Upper lobe of left lung (tissue), 6 donors: ENCODE data around the gene NUTF2. TPM values are rescaled to one million over a fixed set of nuclear protein-coding genes. Genes with fewer than 3 reads are reported as not detected.

Source experiments
- ATAC-seq, 2 donors: fragments of 200-7000 bp; cut with Tn5 transposase; one replicate each; pipeline ENCODE4 v1.9.1; 2022; ENCODE audit warnings: mild to moderate bottlenecking in 2 of 2, moderate library complexity in 2 of 2; ENCODE audit not compliant: low FRiP score in 2 of 2
- DNase-seq, 2 donors: peaks; one replicate each; pipeline ENCODE4 v3.0.0-alpha.2; 2019 to 2020
- H3K27ac ChIP-seq, 4 donors: fragments of 200-600 bp; sonication (generic); one replicate each; pipeline ENCODE4 v1.5.1; 2016 to 2019
- H3K27me3 ChIP-seq, 4 donors: fragments of 200-600 bp; sonication (generic); one replicate each; pipeline ENCODE4 v1.5.1; 2017 to 2019
- H3K36me3 ChIP-seq, 4 donors: fragments of 200-600 bp; sonication (generic); one replicate each; pipeline ENCODE4 v1.5.1; 2016 to 2019
- H3K4me1 ChIP-seq, 4 donors: fragments of 200-600 bp; sonication (generic); one replicate each; pipeline ENCODE4 v1.5.1; 2018 to 2019
- H3K4me3 ChIP-seq, 4 donors: fragments of 200-600 bp; sonication (generic); one replicate each; pipeline ENCODE4 v1.5.1; 2017 to 2019; ENCODE audit warnings: mild to moderate bottlenecking in 2 of 4, moderate library complexity in 1 of 4
- H3K9me3 ChIP-seq, 4 donors: fragments of 200-600 bp; sonication (generic); one replicate each; pipeline ENCODE4 v1.5.1; 2018 to 2019
- EP300 ChIP-seq, 4 donors: sonication (generic); formaldehyde crosslinking; IDR thresholded peaks; one replicate each; pipeline ENCODE4 v1.5.1; 2017; ENCODE audit warnings: antibody characterized with exemption in 4 of 4, control low read depth in 2 of 4
- POLR2A ChIP-seq, 4 donors: fragments of 450-650 bp; IDR thresholded peaks; one replicate each; pipeline ENCODE4 v1.5.1; 2016 to 2017; ENCODE audit warnings: antibody characterized with exemption in 4 of 4, mild to moderate bottlenecking in 2 of 4
- POLR2AphosphoS5 ChIP-seq, 2 donors: sonication (generic); formaldehyde crosslinking; IDR thresholded peaks; one replicate each; pipeline ENCODE4 v1.5.1; 2017; ENCODE audit warnings: antibody characterized with exemption in 2 of 2
- WGBS, 2 donors: methylation state at CpG; one replicate each; pipeline ENCODE4 v1.1.5; 2017 to 2018; 5-methylcytosine and 5-hydroxymethylcytosine counted together
- total RNA-seq, 6 donors: library from RNA; depleted of rRNA in 4 of 6; stranded (reverse); fragments of >200 nt in 4 of 6; gene quantifications; one replicate each; pipeline versions ENCODE4 v1.1.0 to v1.2.1, GENCODE V29; 2016 to 2021
- TF ChIP-seq, protein P1 (sequence below), 6 experiments: fragments of 450-650 bp in 4 of 6; fragments of 200-600 bp in 2 of 6; sonication (generic) in 2 of 6; IDR thresholded peaks; one replicate each; pipeline ENCODE4 v1.5.1; 2016 to 2019; ENCODE audit warnings: antibody characterized with exemption in 6 of 6
- donor health status: DM: no; HTN: no; CAD: no; lungs with moderate emphysema.
- donor health status: DM: no; HTN: yes; CAD: no; lungs with severe emphysema.

Gene NUTF2
- total RNA-seq, 6 donors from 2014 or later = 50.2 to 203 (median 78.3) TPM

DNA sequence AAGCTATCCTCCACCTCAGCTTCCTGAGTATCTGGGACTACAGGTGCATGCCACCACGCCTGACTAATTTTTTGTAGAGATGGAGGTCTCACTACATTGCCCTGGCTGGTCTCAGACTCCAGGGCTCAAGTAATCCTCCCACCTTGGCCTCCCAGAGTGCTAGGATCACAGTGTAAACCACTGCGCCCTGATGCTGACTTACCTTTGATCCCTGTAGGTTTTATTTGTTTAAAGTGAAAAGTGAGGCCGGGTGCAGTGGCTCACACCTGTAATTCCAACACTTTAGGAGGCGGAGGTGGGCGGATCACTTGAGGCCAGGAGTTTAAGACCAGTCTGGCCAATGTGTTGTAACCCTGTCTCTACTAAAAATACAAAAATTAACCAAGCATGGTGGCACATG is 55.0 kb downstream of the NUTF2 start:
- WGBS, 2 donors = 95 to 98% methylated on average over 5 of the region's 5 CpGs
- ATAC-seq (no peak), DNase-seq (no peak)
- no peak overlapping the region for H3K4me3 ChIP-seq
- TF ChIP-seq POLR2A (IDR thresholded peaks at IDR 0.05) = no peak
- peaks cover 9 to 16% (median 13%) of the 10 kb centered on the region in 4 donors for H3K4me1 ChIP-seq
- no peaks in the 10 kb centered on the region for H3K9me3 ChIP-seq
- no peaks in the 10 kb centered on the region for H3K27me3 ChIP-seq
- peaks cover 0 to 14% (median 5%) of the 10 kb centered on the region in 4 donors for H3K36me3 ChIP-seq
- H3K27ac ChIP-seq = no peak overlapping the region

GRCh38 chr16:67902831-67903230 is 56.1 kb downstream of the NUTF2 start:
- ATAC-seq (no peak), DNase-seq (no peak)
- 81 to 83% methylated on average over 4 of the region's 4 CpGs for WGBS, 2 donors
- Histone ChIP-seq H3K9me3 (no peaks in the 10 kb centered on the region), H3K36me3 (peaks cover 0 to 14% (median 5%) of the 10 kb centered on the region in 4 donors), H3K4me1 (peaks cover 1 to 12% (median 4%) of the 10 kb centered on the region in 4 donors), H3K27ac (no peak overlapping the region), H3K27me3 (no peaks in the 10 kb centered on the region), H3K4me3 (no peak overlapping the region)
- no peak for TF ChIP-seq POLR2A (IDR thresholded peaks at IDR 0.05)

- Histone ChIP-seq H3K4me3 (no peak overlapping the region), H3K9me3 (no peaks in the 10 kb centered on the region), H3K36me3 (peaks cover 11 to 45% (median 30%) of the 10 kb centered on the region in 4 donors), H3K4me1 (peaks cover 0 to 3% (median 0%) of the 10 kb centered on the region in 4 donors), H3K27me3 (no peaks in the 10 kb centered on the region), H3K27ac (no peak overlapping the region)
- ATAC-seq = no peak
- DNase-seq = no peak
- TF ChIP-seq POLR2AphosphoS5 (IDR thresholded peaks at IDR 0.05) (no peak), POLR2A (IDR thresholded peaks at IDR 0.05) (no peak), EP300 (IDR thresholded peaks at IDR 0.05) (no peak)
- TF ChIP-seq, protein P1, sequence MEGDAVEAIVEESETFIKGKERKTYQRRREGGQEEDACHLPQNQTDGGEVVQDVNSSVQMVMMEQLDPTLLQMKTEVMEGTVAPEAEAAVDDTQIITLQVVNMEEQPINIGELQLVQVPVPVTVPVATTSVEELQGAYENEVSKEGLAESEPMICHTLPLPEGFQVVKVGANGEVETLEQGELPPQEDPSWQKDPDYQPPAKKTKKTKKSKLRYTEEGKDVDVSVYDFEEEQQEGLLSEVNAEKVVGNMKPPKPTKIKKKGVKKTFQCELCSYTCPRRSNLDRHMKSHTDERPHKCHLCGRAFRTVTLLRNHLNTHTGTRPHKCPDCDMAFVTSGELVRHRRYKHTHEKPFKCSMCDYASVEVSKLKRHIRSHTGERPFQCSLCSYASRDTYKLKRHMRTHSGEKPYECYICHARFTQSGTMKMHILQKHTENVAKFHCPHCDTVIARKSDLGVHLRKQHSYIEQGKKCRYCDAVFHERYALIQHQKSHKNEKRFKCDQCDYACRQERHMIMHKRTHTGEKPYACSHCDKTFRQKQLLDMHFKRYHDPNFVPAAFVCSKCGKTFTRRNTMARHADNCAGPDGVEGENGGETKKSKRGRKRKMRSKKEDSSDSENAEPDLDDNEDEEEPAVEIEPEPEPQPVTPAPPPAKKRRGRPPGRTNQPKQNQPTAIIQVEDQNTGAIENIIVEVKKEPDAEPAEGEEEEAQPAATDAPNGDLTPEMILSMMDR (IDR thresholded peaks at IDR 0.05) = no peak
- 90 to 92% methylated on average over 8 to 11 of the region's 11 CpGs for WGBS, 2 donors
Measured at GRCh38 chr16:67907397-67908180, 60.9 kb downstream of the NUTF2 start.

DNA sequence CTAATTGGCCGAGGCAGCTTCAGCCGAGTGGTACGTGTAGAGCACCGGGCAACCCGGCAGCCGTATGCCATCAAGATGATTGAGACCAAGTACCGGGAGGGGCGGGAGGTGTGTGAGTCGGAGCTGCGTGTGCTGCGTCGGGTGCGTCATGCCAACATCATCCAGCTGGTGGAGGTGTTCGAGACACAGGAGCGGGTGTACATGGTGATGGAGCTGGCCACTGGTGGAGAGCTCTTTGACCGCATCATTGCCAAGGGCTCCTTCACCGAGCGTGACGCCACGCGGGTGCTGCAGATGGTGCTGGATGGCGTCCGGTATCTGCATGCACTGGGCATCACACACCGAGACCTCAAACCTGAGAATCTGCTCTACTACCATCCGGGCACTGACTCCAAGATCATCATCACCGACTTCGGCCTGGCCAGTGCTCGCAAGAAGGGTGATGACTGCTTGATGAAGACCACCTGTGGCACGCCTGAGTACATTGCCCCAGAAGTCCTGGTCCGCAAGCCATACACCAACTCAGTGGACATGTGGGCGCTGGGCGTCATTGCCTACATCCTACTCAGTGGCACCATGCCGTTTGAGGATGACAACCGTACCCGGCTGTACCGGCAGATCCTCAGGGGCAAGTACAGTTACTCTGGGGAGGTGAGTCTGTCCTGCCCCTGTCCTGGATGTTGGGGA is 62.5 kb downstream of the NUTF2 start:
- Histone ChIP-seq H3K27me3 (no peaks in the 10 kb centered on the region), H3K4me1 (peaks cover 0 to 3% (median 0%) of the 10 kb centered on the region in 4 donors), H3K4me3 (no peak overlapping the region), H3K36me3 (peaks cover 11 to 40% (median 28%) of the 10 kb centered on the region in 4 donors), H3K9me3 (no peaks in the 10 kb centered on the region), H3K27ac (no peak overlapping the region)
- ATAC-seq (no peak), DNase-seq (peak in 1 of 2 donors; percentile 74)
- WGBS, 2 donors = 93 to 97% methylated on average over 32 to 36 of the region's 36 CpGs
- no peak for TF ChIP-seq POLR2A (IDR thresholded peaks at IDR 0.05)
- no peak for TF ChIP-seq POLR2AphosphoS5 (IDR thresholded peaks at IDR 0.05)
- TF ChIP-seq, protein P1 (IDR thresholded peaks at IDR 0.05) = no peak
- TF ChIP-seq EP300 (IDR thresholded peaks at IDR 0.05) = no peak

DNA sequence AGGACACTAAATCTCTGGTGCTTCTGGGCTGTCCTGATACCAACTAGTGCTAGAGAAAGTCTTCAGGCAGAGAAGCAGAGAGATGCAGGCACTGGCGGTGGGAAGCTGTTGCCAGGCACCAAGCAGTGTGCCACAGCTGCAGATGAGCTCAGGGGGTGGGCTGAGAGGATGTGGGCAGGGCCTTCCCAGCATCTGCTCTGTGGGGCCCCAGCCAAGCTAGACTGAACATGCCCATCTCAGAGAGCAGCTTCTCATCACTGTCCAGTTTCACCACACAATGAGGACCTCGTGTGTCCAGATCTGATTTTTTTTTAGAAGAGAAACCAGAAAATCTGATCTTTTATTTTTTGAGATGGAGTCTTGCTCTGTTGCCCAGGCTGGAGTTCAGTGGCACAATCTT is 63.4 kb downstream of the NUTF2 start:
- DNase-seq (no peak), ATAC-seq (no peak)
- no peak overlapping the region for H3K27ac ChIP-seq
- H3K4me3 ChIP-seq = no peak overlapping the region
- no peaks in the 10 kb centered on the region for H3K9me3 ChIP-seq
- peaks cover 0 to 3% (median 0%) of the 10 kb centered on the region in 4 donors for H3K4me1 ChIP-seq
- H3K36me3 ChIP-seq = peaks cover 11 to 40% (median 28%) of the 10 kb centered on the region in 4 donors
- TF ChIP-seq, protein P1 (IDR thresholded peaks at IDR 0.05) = no peak
- TF ChIP-seq POLR2A (IDR thresholded peaks at IDR 0.05) (no peak), POLR2AphosphoS5 (IDR thresholded peaks at IDR 0.05) (no peak), EP300 (IDR thresholded peaks at IDR 0.05) (no peak)
- H3K27me3 ChIP-seq = no peaks in the 10 kb centered on the region
- WGBS, 2 donors = 70 to 81% methylated on average over 2 of the region's 2 CpGs
